Spleen (tissue), 7 donors: ENCODE results near the gene EPM2A.

Experiments
- CTCF ChIP-seq, 11 experiments: fragments of 200-600 bp in 7 of 11; fragments of 450-650 bp in 4 of 11; sonication (generic) in 4 of 11; IDR thresholded peaks in 8 of 11; conservative IDR thresholded peaks in 3 of 11; 1 replicate in 7 of 11; 2 replicates in 4 of 11; pipeline versions ENCODE4 v1.4.0 to v1.8.0; 2016 to 2021; ENCODE audit warnings: antibody characterized with exemption in 11 of 11, inconsistent platforms in 4 of 11, mild to moderate bottlenecking in 1 of 11
- POLR2A ChIP-seq, 3 donors: fragments of 450-650 bp; IDR thresholded peaks; one replicate each; pipeline ENCODE4 v1.5.1; 2017; ENCODE audit warnings: antibody characterized with exemption in 3 of 3, mild to moderate bottlenecking in 1 of 3
- POLR2AphosphoS5 ChIP-seq, 3 donors: sonication (generic); formaldehyde crosslinking; IDR thresholded peaks; one replicate each; pipeline ENCODE4 v1.5.1; 2017; ENCODE audit warnings: antibody characterized with exemption in 3 of 3
- donor health status: DM: no; HTN: no; CAD: no; lungs with moderate emphysema.
- donor health status: DM: no; HTN: no; CAD: no.
- donor health status: DM: no; HTN: no; CAD: no.

- TF ChIP-seq CTCF (IDR thresholded peaks at IDR 0.05 in 8 of 11, conservative IDR thresholded peaks at IDR 0.05 in 3 of 11) = no peak
- TF ChIP-seq POLR2A (IDR thresholded peaks at IDR 0.05) = no peak
- TF ChIP-seq POLR2AphosphoS5 (IDR thresholded peaks at IDR 0.05) = no peak
These were observed 27.9 kb downstream of the EPM2A start for GRCh38 chr6:145707397-145707796.
